Neural progenitor cell (in vitro differentiated cells): ENCODE measurements around the gene SLC39A2.

Source experiments
- CTCF ChIP-seq: fragments of 200-600 bp; sonication (generic); IDR thresholded peaks from 2 replicates; pipeline ENCODE4 v1.5.1; 2017; ENCODE audit warnings: antibody characterized with exemption, mild to moderate bottlenecking
- EZH2 ChIP-seq: fragments of 200-600 bp; sonication (generic); IDR thresholded peaks from 2 replicates; pipeline ENCODE4 v1.6.1; 2017; ENCODE audit warnings: antibody characterized with exemption, mild to moderate bottlenecking, moderate library complexity
- EZH2phosphoT487 ChIP-seq: fragments of 200-600 bp; sonication (generic); IDR thresholded peaks from 2 replicates; pipeline ENCODE4 v1.6.1; 2017; ENCODE audit warnings: antibody characterized with exemption

GRCh38 chr14:20989787-20990600 is 9.1 kb upstream of the SLC39A2 start, which contains the start of gene METTL17:
- TF ChIP-seq CTCF (peak; percentile 55), EZH2 (peak; percentile 67), EZH2phosphoT487 (peak; percentile 37)
